Measurements from ENCODE around the gene MOSPD2. TPM values are rescaled to one million over a fixed set of nuclear protein-coding genes. Genes with fewer than 3 reads are reported as not detected.
A peak's percentile ranks its signal among the peaks of the same experiment; 100 is the strongest.

The MOSPD2 gene
- polyA plus RNA-seq, 3 donors = 44.6 to 51.6 (median 45.7) TPM

GRCh38 chrX:14851526-14851925, 21.7 kb upstream of the MOSPD2 start:
- Histone ChIP-seq H3K4me2 (replicated peaks; ENCODE audit: extremely low read depth, low read length, poor library complexity, severe bottlenecking) (peak overlapping the region; percentile 62), H3K36me3 (replicated peaks in 1 of 2; ENCODE audit: control insufficient read depth in 1 of 2, insufficient read depth in 2 of 2, low read length in 2 of 2) (no peaks in the 10 kb centered on the region), H3K4me3 (replicated peaks in 1 of 3; ENCODE audit: low read depth in 2 of 3, low read length in 3 of 3) (peak overlapping the region in 2 of 3 experiments; percentile 19 to 40), H3K4me1 (ENCODE audit: control insufficient read depth in 1 of 2, insufficient read depth in 2 of 2, low read length in 2 of 2) (peaks cover 18 to 29% of the 10 kb centered on the region in 2 donors), H3K79me2 (ENCODE audit: insufficient read depth, low read length) (no peaks in the 10 kb centered on the region), H3K9ac (ENCODE audit: insufficient read depth, low read length, poor library complexity, severe bottlenecking) (no peak overlapping the region), H3K27ac (ENCODE audit: low read depth in 1 of 2, low read length in 2 of 2) (peak overlapping the region; percentile 78 to 82), H3K27me3 (ENCODE audit: control insufficient read depth in 2 of 2, insufficient read depth in 2 of 2, low read length in 2 of 2) (no peaks in the 10 kb centered on the region), H2AFZ (ENCODE audit: insufficient read depth, low read depth, low read length, poor library complexity, severe bottlenecking) (peak overlapping the region; percentile 12), H4K20me1 (ENCODE audit: insufficient read depth, low read length) (no peaks in the 10 kb centered on the region), H3K9me3 (replicated peaks in 1 of 2; ENCODE audit: control insufficient read depth in 1 of 2, insufficient read depth in 1 of 2, low read length in 2 of 2) (no peaks in the 10 kb centered on the region)
- Mint-ChIP-seq H3K27me3 (ENCODE audit: low read depth in 3 of 3) (no peaks in the 10 kb centered on the region), H3K9me3 (no peaks in the 10 kb centered on the region), H3K36me3 (peaks cover 1 to 3% of the 10 kb centered on the region in 2 donors), H3K4me3 (peak overlapping the region in 1 of 2 donors; percentile 62), H3K27ac (peak overlapping the region; percentile 86 to 95 (median 94)), H3K4me1 (peaks cover 26% of the 10 kb centered on the region)
- intact Hi-C loops (cut with micrococcal nuclease) = no loop called here
- DNase-seq = peak in 2 of 3 donors; percentile 15 to 41
- no peak for TF ChIP-seq CTCF (IDR thresholded peaks at IDR 0.05)
- WGBS (ENCODE audit: insufficient coverage) = no CpG with 5 or more reads among the region's 3 CpGs

- Histone ChIP-seq H2AFZ (ENCODE audit: insufficient read depth, low read depth, low read length, poor library complexity, severe bottlenecking) (no peak overlapping the region), H3K79me2 (ENCODE audit: insufficient read depth, low read length) (peaks cover 28% of the 10 kb centered on the region), H3K4me1 (ENCODE audit: control insufficient read depth in 1 of 2, insufficient read depth in 2 of 2, low read length in 2 of 2) (no peaks in the 10 kb centered on the region), H3K9me3 (replicated peaks in 1 of 2; ENCODE audit: control insufficient read depth in 1 of 2, insufficient read depth in 1 of 2, low read length in 2 of 2) (no peaks in the 10 kb centered on the region), H3K4me3 (replicated peaks in 1 of 3; ENCODE audit: low read depth in 2 of 3, low read length in 3 of 3) (no peak overlapping the region), H3K27ac (ENCODE audit: low read depth in 1 of 2, low read length in 2 of 2) (no peak overlapping the region), H3K4me2 (replicated peaks; ENCODE audit: extremely low read depth, low read length, poor library complexity, severe bottlenecking) (no peak overlapping the region), H3K9ac (ENCODE audit: insufficient read depth, low read length, poor library complexity, severe bottlenecking) (no peak overlapping the region), H3K36me3 (replicated peaks in 1 of 2; ENCODE audit: control insufficient read depth in 1 of 2, insufficient read depth in 2 of 2, low read length in 2 of 2) (no peaks in the 10 kb centered on the region), H4K20me1 (ENCODE audit: insufficient read depth, low read length) (no peaks in the 10 kb centered on the region), H3K27me3 (ENCODE audit: control insufficient read depth in 2 of 2, insufficient read depth in 2 of 2, low read length in 2 of 2) (no peaks in the 10 kb centered on the region)
- WGBS (ENCODE audit: insufficient coverage) = no CpG with 5 or more reads among the region's 1 CpG
- Mint-ChIP-seq H3K36me3 (peaks cover 3% of the 10 kb centered on the region in 2 donors), H3K4me1 (peaks cover 9% of the 10 kb centered on the region), H3K9me3 (peaks cover 0 to 12% (median 7%) of the 10 kb centered on the region in 7 donors), H3K27me3 (ENCODE audit: low read depth in 3 of 3) (peaks cover 0 to 2% (median 2%) of the 10 kb centered on the region in 3 donors), H3K27ac (no peak overlapping the region), H3K4me3 (no peak overlapping the region)
- intact Hi-C loops (cut with micrococcal nuclease) = no loop called here
- DNase-seq = no peak
- TF ChIP-seq CTCF (IDR thresholded peaks at IDR 0.05) = no peak
These were observed 8.6 kb upstream of the MOSPD2 start for GRCh38 chrX:14864631-14865030.

Measured in CD14-positive monocyte (primary cell).